Measurements from ENCODE around the gene SMG1. TPM values are rescaled to one million over a fixed set of nuclear protein-coding genes. Genes with fewer than 3 reads are reported as not detected.
"Not testable (repeated sequence)": the region's sequence is repeated elsewhere in the genome, so short reads cannot be mapped to it uniquely, and the experiment has no call there.

Gene SMG1
- total RNA-seq, 2 donors from 2014 or later: 226 to 304 TPM

DNA sequence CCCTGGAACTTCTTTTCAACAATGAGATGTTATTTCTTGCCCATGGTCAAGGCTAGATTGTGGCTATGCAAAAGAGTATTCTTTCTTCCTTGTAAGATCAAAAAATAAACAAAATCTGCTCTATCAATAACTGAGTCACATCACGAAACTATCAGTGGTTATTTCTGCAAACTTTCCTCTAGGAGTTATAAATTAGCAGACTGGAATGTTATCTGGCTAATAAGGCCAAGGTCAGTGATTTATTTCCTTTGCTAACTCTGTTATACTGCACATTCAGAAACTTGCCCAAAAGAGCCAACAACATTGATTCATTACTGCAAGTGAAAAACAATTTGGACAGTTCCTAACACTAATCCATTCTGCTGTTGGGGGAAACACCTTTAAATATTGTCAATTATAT, 129.8 kb downstream of the SMG1 start:
- DNase-seq (ENCODE audit: low spot score) (no peak), ATAC-seq (no peak)
- H3K4me1 Mint-ChIP-seq (ENCODE audit: low read depth in 2 of 2): peaks cover 32 to 39% of the 10 kb centered on the region in 2 donors
- H3K36me3 Mint-ChIP-seq: peaks cover 23% of the 10 kb centered on the region
- H3K4me3 Mint-ChIP-seq: no peak overlapping the region
- H3K9me3 Mint-ChIP-seq: no peaks in the 10 kb centered on the region
- H3K27me3 Mint-ChIP-seq: no peaks in the 10 kb centered on the region
- no peak overlapping the region for H3K27ac Mint-ChIP-seq

DNA sequence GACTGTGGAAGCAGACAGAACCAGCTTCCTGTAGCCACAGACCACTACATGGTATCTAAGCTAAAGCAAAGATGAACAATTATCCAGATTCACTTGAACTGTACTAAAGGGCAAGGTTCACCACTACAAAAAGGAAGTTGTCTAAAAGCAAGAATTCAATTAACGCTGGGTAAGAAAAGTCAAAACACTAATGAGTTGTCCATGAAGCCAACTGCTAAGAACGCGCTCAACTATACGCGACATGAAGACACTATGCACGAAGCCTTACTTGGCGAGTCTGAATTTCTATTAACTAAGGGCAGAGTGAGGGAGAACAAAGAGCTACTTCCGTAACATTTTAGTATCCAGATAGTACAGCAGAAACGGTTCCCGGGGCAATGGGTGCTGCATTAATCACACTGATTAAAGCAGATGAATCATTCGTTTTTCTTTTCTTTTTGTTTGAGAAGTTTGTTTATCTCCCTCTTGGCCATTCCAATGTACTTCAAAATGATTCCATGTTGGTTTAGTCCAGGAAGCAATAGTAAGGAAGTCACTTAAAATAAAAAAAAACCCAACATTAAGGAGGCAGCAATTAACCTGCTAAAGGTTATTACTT, 133.3 kb downstream of the SMG1 start:
- H3K27ac Mint-ChIP-seq: peak overlapping the region in 1 of 2 donors; percentile 53
- H3K27me3 Mint-ChIP-seq: no peaks in the 10 kb centered on the region
- H3K36me3 Mint-ChIP-seq: peaks cover 30% of the 10 kb centered on the region
- H3K4me3 Mint-ChIP-seq: no peak overlapping the region
- no peak for DNase-seq (ENCODE audit: low spot score)
- no peak for ATAC-seq
- peaks cover 31 to 33% of the 10 kb centered on the region in 2 donors for H3K4me1 Mint-ChIP-seq (ENCODE audit: low read depth in 2 of 2)
- H3K9me3 Mint-ChIP-seq: no peaks in the 10 kb centered on the region

DNA sequence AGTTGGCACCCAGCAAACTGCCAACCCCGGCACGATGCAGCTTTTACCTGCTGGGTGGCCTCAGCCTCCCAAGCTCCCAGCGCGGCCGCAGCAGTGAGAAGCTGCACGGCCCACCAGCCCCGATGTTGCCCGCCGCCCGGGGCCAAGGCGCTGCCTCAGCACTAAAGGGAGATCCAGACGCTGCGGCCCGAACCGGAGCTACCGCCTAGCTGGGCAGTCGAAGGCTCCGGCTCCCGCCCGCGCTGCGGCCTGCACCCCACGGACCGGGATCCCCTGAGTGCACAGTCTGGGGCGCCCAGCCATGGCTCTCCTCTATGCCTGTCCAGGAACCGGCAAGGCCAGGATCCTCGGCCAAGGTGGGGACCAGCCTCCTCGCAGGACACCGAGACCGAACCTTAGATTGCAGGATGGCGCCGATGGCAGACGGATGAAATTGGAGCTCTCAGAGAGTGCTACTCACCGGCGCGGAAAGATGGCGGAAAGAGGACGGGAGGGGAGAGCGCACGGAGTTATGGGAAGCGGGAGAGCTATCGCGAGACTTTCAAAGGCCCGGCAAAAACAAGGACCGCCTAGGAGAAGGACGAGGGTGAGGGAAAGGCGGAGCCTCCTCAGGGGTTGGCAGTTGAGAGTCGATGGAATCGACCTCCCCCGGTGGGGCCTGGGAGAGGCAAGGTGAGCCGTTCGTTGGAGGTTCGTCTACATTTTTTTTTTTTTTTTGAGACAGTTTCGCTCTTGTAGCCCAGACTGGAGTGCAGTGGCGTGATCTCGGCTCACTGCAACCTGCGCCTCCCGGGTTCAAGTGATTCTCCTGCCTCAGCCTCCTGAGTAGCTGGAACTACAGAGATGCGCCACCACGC, 136.1 kb downstream of the SMG1 start, which contains the start of gene RPS15A:
RPS15A (minus strand) TSS at position 485 of the 857 bp plus-strand sequence. CDS start 1,221 bp downstream, outside the sequence.
- H3K9me3 Mint-ChIP-seq: no peaks in the 10 kb centered on the region
- peaks cover 53 to 54% of the 10 kb centered on the region in 2 donors for H3K4me1 Mint-ChIP-seq (ENCODE audit: low read depth in 2 of 2)
- no peaks in the 10 kb centered on the region for H3K27me3 Mint-ChIP-seq
- ATAC-seq (peak; percentile 95 to 98), DNase-seq (ENCODE audit: low spot score) (peak; percentile 95)
- H3K27ac Mint-ChIP-seq: peak within 1 kb of the TSS; percentile 94 to 98
- H3K36me3 Mint-ChIP-seq: peaks cover 45% of the 10 kb centered on the region
- peak within 1 kb of the TSS; percentile 93 for H3K4me3 Mint-ChIP-seq

DNA sequence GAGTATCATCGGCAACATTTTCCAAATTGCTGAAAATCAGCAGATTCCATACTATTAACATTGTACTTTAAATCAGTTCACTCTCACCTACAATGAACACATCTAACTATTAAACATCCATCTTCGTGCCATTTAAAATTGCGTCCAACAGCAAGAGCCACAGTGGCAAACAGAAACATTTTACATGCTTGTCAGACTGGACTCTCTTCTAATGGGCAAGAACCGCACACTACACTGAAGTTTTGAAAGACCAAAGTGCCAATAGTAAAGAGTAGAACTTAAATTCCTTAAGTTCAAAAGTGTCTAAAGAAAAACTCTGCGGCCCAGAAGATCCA, 136.7 kb downstream of the SMG1 start:
- DNase-seq (ENCODE audit: low spot score): no peak
- no peaks in the 10 kb centered on the region for H3K27me3 Mint-ChIP-seq
- peak overlapping the region; percentile 93 for H3K4me3 Mint-ChIP-seq
- peaks cover 51% of the 10 kb centered on the region for H3K36me3 Mint-ChIP-seq
- H3K9me3 Mint-ChIP-seq: no peaks in the 10 kb centered on the region
- H3K27ac Mint-ChIP-seq: peak overlapping the region; percentile 94 to 98
- H3K4me1 Mint-ChIP-seq (ENCODE audit: low read depth in 2 of 2): peaks cover 59 to 60% of the 10 kb centered on the region in 2 donors
- ATAC-seq: no peak

DNA sequence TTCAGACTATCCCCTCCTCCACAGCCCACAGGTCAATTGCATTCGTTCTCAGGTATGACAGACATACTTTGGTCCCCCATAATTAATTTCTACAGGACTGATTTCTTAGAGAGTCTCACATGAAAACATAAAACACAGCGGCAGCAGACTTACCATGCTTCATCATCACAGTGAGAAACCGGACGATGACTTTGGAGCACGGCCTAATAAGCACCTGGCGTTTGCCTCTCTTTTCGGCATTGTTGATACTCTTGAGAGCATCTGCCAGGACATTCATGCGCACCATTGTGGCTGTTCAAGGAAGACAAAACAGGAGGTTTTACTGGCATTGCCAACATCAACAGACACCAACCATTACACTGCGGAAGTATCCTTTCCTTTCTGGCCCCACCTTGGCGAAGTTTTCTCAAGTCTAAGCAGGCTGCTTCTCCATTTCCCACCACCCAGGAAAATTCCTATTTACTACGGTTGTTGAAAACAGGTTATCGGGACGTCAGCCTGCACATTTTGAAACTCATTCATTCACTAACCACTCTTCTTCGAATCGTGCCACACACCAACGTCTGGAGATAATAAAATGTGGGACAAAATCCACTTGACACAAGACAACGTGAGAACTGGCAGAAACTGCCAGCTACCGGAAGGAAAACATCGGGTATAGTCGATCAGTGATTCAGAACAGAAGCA, 137.2 kb downstream of the SMG1 start:
- Mint-ChIP-seq H3K27ac (peak overlapping the region; percentile 94 to 98), H3K27me3 (no peaks in the 10 kb centered on the region), H3K4me3 (peak overlapping the region; percentile 93), H3K4me1 (ENCODE audit: low read depth in 2 of 2) (peaks cover 57 to 60% of the 10 kb centered on the region in 2 donors), H3K36me3 (peaks cover 52% of the 10 kb centered on the region), H3K9me3 (no peaks in the 10 kb centered on the region)
- ATAC-seq (no peak), DNase-seq (ENCODE audit: low spot score) (no peak)

DNA sequence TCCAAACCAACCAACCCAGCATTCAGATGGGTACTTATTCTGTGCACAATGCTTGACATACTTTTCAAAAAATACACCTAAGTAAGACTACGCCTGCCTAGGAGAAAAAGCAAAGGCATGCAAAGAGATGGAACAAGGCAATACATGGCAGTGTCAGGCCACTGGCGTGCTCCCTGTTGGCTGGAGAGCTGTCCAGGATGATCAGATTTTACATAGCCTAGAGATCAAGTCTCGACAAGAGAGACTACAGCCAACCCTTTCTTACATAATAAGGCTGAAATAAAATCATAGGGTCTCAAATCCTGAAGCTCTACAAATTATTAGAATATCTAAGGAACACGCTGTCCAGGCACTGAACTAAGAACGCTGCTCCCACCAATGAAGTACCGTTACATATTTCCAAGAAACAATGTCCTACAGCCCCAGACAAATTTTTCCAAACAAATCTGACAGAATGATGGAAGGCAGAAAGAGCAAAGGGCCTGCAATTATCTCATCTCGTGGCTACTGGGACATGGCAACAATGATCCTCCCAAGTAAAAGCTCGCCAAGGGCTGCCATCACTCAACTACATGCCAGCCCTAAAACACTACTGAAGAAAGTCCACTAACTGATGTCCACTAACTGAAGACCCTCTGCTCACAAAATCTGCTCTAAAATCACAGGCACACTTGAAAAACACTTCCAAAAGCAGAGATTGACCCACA, 141.1 kb downstream of the SMG1 start:
- no peak for DNase-seq (ENCODE audit: low spot score)
- Mint-ChIP-seq H3K4me1 (ENCODE audit: low read depth in 2 of 2) (peaks cover 49 to 57% of the 10 kb centered on the region in 2 donors), H3K4me3 (peak overlapping the region; percentile 67), H3K27me3 (no peaks in the 10 kb centered on the region), H3K9me3 (no peaks in the 10 kb centered on the region), H3K27ac (peak overlapping the region; percentile 94 to 98), H3K36me3 (peaks cover 53% of the 10 kb centered on the region)
- no peak for ATAC-seq

DNA sequence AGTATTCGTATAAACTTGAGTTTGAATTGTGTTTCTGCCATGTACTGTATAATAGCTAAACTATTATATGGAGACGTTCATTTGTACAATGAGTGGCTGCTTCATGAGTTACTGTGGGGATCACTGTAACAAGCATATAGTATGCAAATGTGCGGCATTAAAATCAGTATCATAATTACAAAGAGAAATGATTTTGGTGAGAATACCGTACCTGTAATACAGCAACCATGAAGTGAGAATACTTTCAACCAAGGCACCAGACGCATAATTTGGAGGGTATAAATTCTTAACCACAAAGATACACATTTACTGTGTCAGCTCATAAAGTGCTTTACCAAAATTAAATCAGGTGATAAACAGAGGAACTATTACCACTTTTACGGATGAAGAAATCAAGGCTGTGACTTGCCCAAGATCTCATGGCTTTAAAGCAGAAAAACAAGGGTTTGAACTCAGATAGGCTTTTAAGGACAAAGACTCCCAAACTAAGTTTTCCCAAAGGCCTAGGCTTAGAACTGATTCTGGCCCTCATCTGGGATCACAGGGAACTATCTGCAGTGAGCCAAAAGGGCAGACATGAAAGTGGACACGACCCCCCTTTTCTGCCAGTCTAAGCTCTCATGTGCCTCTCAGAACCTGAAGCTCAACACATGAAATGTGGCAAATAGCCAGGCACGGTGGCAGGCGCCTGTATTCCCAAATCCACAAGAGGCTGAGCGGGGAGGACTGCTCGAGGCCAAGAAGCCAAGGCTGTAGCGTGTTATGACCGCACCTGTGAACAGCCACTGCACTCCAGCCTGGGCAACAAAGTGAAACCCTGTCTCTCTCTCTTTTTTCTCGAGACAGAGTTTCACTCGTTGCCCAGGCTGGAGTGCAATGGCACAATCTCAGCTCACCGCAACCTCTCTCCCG, 142.5 kb downstream of the SMG1 start:
- Mint-ChIP-seq H3K4me3 (peak overlapping the region; percentile 15), H3K4me1 (ENCODE audit: low read depth in 2 of 2) (peaks cover 39 to 45% of the 10 kb centered on the region in 2 donors), H3K36me3 (peaks cover 43% of the 10 kb centered on the region), H3K9me3 (no peaks in the 10 kb centered on the region), H3K27me3 (no peaks in the 10 kb centered on the region), H3K27ac (peak overlapping the region in 1 of 2 donors; percentile 94)
- DNase-seq (ENCODE audit: low spot score) (no peak), ATAC-seq (no peak)

DNA sequence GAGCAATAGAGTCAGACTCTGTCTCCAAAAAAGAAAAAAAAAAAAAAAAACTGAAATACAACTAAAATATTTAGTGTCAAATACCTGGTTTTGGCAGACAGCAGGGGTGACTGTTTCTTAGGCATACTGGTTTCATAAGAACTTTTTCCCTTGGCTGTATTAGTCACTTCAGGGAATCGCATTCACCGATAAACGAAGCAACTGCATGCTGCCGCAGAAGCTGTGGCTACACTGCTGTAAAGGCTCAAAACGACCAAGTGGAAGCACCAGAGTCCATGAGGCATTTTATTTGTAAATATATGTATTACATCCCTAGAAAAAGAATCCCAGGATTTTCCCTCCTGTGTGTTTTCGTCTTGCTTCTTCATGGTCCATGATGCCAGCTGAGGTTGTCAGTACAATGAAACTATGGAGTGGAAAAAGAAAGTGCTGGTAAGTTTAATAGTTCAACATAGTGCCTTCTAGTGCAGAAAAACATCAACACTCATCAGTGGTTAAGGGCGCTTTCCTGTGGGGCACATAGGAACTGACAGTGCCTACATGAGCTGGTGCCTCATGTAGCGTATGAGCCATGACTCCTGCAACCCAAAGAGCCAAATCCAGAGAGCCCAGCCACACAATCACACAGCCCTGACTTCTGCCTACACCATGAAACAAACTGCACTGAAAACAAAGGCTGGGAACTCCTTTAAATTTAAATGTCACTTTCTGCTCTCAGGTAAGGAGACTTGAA, 143.3 kb downstream of the SMG1 start:
- ATAC-seq (no peak), DNase-seq (ENCODE audit: low spot score) (no peak)
- H3K4me1 Mint-ChIP-seq (ENCODE audit: low read depth in 2 of 2): peaks cover 31 to 37% of the 10 kb centered on the region in 2 donors

DNA sequence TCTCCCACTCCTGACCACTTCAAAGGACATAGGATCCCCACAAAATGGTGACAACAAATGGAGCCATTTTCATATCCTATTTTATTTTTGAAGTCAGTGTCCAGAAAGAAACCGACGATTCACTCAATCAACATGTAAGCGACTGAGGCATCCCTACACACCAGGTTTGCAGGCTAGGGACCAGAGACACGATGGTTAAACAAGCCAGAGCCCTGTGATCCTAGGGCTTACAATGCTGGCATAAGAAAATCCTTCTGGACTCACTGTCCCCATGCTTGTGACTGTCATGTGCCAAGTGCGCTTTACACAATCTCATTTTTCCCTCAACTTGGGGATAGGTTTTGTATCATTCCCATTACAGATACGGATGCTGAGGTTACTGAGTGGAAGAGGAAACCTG, 145.0 kb downstream of the SMG1 start:
- not testable (repeated sequence) for H3K27me3 Mint-ChIP-seq; H3K9me3 Mint-ChIP-seq; H3K27ac Mint-ChIP-seq; H3K4me3 Mint-ChIP-seq; DNase-seq (ENCODE audit: low spot score); ATAC-seq
- H3K36me3 Mint-ChIP-seq: peaks cover 25% of the 10 kb centered on the region
- H3K4me1 Mint-ChIP-seq (ENCODE audit: low read depth in 2 of 2): peaks cover 17 to 26% of the 10 kb centered on the region in 2 donors

More for the DNA sequence above, 143.3 kb downstream of the SMG1 start:
- Mint-ChIP-seq H3K36me3 (peaks cover 35% of the 10 kb centered on the region), H3K27me3 (no peaks in the 10 kb centered on the region), H3K4me3 (peak overlapping the region; percentile 15), H3K27ac (no peak overlapping the region), H3K9me3 (no peaks in the 10 kb centered on the region)

DNA sequence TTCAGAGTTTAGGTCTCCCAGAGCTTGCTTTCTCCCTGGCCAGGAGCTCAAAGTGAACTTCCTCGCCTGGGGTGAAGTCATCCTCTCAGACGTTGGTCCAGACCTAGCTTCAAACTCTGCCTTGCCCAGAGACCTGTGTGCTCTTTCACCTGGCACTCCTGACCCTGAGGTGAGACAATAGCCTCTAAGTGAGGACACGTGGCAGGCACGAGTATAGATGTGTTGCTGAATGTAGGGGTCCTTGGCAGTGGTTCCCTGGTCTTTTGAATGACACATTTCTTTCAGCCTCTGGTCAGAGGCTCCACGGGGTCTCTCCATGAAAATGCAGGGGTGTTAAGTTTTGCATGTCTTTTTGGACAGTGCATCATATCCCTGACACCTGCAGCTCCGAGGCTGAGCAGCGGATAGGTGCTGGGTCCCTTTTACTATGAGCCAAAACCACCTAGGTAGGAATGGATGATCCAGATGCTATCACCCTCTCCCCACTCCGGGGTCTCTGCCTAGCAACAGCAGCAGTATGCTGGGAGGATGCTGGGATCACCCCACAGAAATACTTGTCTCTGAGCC, 145.7 kb downstream of the SMG1 start:
- not testable (repeated sequence) for H3K4me3 Mint-ChIP-seq; H3K27me3 Mint-ChIP-seq; H3K27ac Mint-ChIP-seq; H3K9me3 Mint-ChIP-seq; DNase-seq (ENCODE audit: low spot score); ATAC-seq
- peaks cover 11 to 22% of the 10 kb centered on the region in 2 donors for H3K4me1 Mint-ChIP-seq (ENCODE audit: low read depth in 2 of 2)
- peaks cover 21% of the 10 kb centered on the region for H3K36me3 Mint-ChIP-seq

DNA sequence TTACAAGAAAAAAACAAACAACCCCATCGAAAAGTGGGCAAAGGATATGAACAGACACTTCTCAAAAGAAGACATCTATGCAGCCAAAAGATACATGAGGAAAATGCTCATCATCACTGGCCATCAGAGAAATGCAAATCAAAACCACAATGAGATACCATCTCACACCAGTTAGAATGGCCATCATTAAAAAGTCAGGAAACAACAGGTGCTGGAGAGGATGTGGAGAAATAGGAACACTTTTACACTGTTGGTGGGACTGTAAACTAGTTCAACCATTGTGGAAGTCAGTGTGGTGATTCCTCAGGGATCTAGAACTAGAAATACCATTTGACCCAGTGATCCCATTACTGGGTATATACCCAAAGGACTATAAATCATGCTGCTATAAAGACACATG, 148.5 kb downstream of the SMG1 start:
- H3K27ac Mint-ChIP-seq; H3K4me1 Mint-ChIP-seq (ENCODE audit: low read depth in 2 of 2); DNase-seq (ENCODE audit: low spot score); H3K36me3 Mint-ChIP-seq; ATAC-seq; H3K4me3 Mint-ChIP-seq; H3K9me3 Mint-ChIP-seq; H3K27me3 Mint-ChIP-seq: not testable (repeated sequence)

DNA sequence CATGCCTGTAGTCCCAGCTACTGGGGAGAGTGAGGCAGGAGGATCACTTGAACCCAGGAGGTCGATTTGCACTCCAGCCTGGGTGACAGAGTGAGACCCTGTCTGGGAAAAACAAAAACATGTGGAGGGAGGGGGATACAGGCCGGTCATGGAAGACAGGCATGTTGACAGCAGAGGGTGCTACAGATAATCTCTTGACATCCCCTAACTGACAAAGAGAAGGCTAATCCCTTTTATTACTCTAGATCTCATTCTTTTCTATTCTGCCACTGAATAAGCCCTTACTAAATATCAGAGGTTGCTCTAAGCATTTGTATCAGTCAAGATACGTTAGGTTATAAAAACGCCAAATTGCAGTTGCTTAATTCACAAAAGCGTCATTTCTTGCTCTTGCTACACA, 149.9 kb downstream of the SMG1 start:
- not testable (repeated sequence) for ATAC-seq

More for the DNA sequence above, 149.9 kb downstream of the SMG1 start:
- H3K4me1 Mint-ChIP-seq (ENCODE audit: low read depth in 2 of 2); H3K36me3 Mint-ChIP-seq; DNase-seq (ENCODE audit: low spot score); H3K27ac Mint-ChIP-seq; H3K9me3 Mint-ChIP-seq; H3K27me3 Mint-ChIP-seq; H3K4me3 Mint-ChIP-seq: not testable (repeated sequence)
